Stimulated activated CD4-positive, alpha-beta T cell treated with anti-CD3 and anti-CD28 coated beads, Interleukin-4, amount 100 ng/mL, for 4 hours (primary cell): ENCODE results near the gene SLC25A29.
"Not testable (repeated sequence)": the region's sequence is repeated elsewhere in the genome, so short reads cannot be mapped to it uniquely, and the experiment has no call there.

Experiments used
- DNase-seq, 2 experiments: peaks; one replicate each; pipeline ENCODE4 v3.0.0-alpha.2; 2020

Gene SLC25A29

GRCh38 chr14:100306101-100306997 is at the start of gene SLC25A29:
Gene SLC25A29 (minus strand): TSS chr14:100306444. CDS start chr14:100306232, 212 bp downstream.
- peak; percentile 59 to 77 for DNase-seq

GRCh38 chr14:100350986-100351385 is 44.7 kb upstream of the SLC25A29 start:
- DNase-seq = no peak

GRCh38 chr14:100350276-100350926 is 44.2 kb upstream of the SLC25A29 start:
- no peak for DNase-seq

- no peak for DNase-seq
Observed at GRCh38 chr14:100348784-100349685, 42.8 kb upstream of the SLC25A29 start.

- DNase-seq = no peak
Observed at GRCh38 chr14:100348253-100348729, 42.0 kb upstream of the SLC25A29 start.

- no peak for DNase-seq
Observed at GRCh38 chr14:100346306-100347091, 40.3 kb upstream of the SLC25A29 start.

- DNase-seq = no peak
Observed at GRCh38 chr14:100345711-100346110, 39.5 kb upstream of the SLC25A29 start.

GRCh38 chr14:100344657-100345056 is 38.4 kb upstream of the SLC25A29 start:
- DNase-seq = not testable (repeated sequence)

GRCh38 chr14:100342826-100343225 is 36.6 kb upstream of the SLC25A29 start:
- not testable (repeated sequence) for DNase-seq

GRCh38 chr14:100342195-100342594 is 36.0 kb upstream of the SLC25A29 start:
- no peak for DNase-seq

GRCh38 chr14:100341301-100342031 is 35.2 kb upstream of the SLC25A29 start:
- no peak for DNase-seq

GRCh38 chr14:100340423-100340813 is 34.2 kb upstream of the SLC25A29 start:
- no peak for DNase-seq

- no peak for DNase-seq
Observed at GRCh38 chr14:100339766-100340422, 33.6 kb upstream of the SLC25A29 start.

GRCh38 chr14:100336618-100337530 is 30.6 kb upstream of the SLC25A29 start:
- DNase-seq = no peak

- DNase-seq = no peak
Observed at GRCh38 chr14:100334904-100335303, 28.7 kb upstream of the SLC25A29 start.

GRCh38 chr14:100333827-100334226 is 27.6 kb upstream of the SLC25A29 start:
- no peak for DNase-seq

- no peak for DNase-seq
Observed at GRCh38 chr14:100333311-100333710, 27.1 kb upstream of the SLC25A29 start.

- no peak for DNase-seq
Observed at GRCh38 chr14:100332797-100333196, 26.6 kb upstream of the SLC25A29 start.

- DNase-seq = no peak
Observed at GRCh38 chr14:100332071-100332639, 25.9 kb upstream of the SLC25A29 start.
